Astrocyte of the cerebellum (primary cell): ENCODE measurements around the gene MYO1D.

Experiments
- DNase-seq: peaks from one replicate; pipeline ENCODE4 v3.0.0-alpha.2; 2011; ENCODE audit warnings: low read depth
- H3K4me3 ChIP-seq: 2 replicates; pipeline ENCODE4 v1.5.1; 2011; ENCODE audit warnings: mild to moderate bottlenecking, low read depth, low read length, moderate library complexity
- CTCF ChIP-seq: IDR thresholded peaks from 2 replicates; pipeline ENCODE4 v1.5.1; 2012; ENCODE audit warnings: low read length, low read depth, moderate library complexity, mild to moderate bottlenecking; ENCODE audit errors: missing control alignments
- in situ Hi-C: cut with HindIII; loops from 2 replicates; pipeline ENCODE4 v1.10.0; 2017; ENCODE audit warnings: low sequenced_read_pairs

The MYO1D gene

GRCh38 chr17:32798938-32799337, 78.0 kb downstream of the MYO1D start:
- no peak for DNase-seq
- no peak for TF ChIP-seq CTCF
- in situ Hi-C loops = no loop called here
- H3K4me3 ChIP-seq = no peak overlapping the region

- no peak for TF ChIP-seq CTCF
- in situ Hi-C loops = no loop called here
- H3K4me3 ChIP-seq = no peak overlapping the region
- DNase-seq = no peak
Measured at GRCh38 chr17:32795339-32795979, 81.5 kb downstream of the MYO1D start.

- in situ Hi-C loops = no loop called here
- H3K4me3 ChIP-seq = no peak overlapping the region
- no peak for TF ChIP-seq CTCF
- DNase-seq = no peak
Measured at GRCh38 chr17:32794533-32795246, 82.2 kb downstream of the MYO1D start.

- no peak for DNase-seq
- in situ Hi-C loops = no loop called here
- no peak overlapping the region for H3K4me3 ChIP-seq
- no peak for TF ChIP-seq CTCF
Measured at GRCh38 chr17:32793841-32794240, 83.1 kb downstream of the MYO1D start.

GRCh38 chr17:32792207-32792606, 84.7 kb downstream of the MYO1D start:
- no peak overlapping the region for H3K4me3 ChIP-seq
- TF ChIP-seq CTCF = no peak
- no peak for DNase-seq
- in situ Hi-C loops = no loop called here

- no peak for TF ChIP-seq CTCF
- in situ Hi-C loops = no loop called here
- no peak overlapping the region for H3K4me3 ChIP-seq
- no peak for DNase-seq
Measured at GRCh38 chr17:32786169-32786568, 90.8 kb downstream of the MYO1D start.
